ENCODE results near the gene DNAJC17. TPM values are rescaled to one million over a fixed set of nuclear protein-coding genes. Genes with fewer than 3 reads are reported as not detected.

The DNAJC17 gene
- total RNA-seq, 1 experiment from 2014 or later = 39.3 TPM

- in situ Hi-C loops (cut with HindIII; ENCODE audit: low pct_unique_long_range_greater_than_20kb, low sequenced_read_pairs) (no loop called here), intact Hi-C loops (cut with micrococcal nuclease; ENCODE audit: unreplicated experiment) (no loop called here)
- Histone ChIP-seq H3K27me3 (ENCODE audit: control insufficient read depth, insufficient read depth, low read length) (no peaks in the 10 kb centered on the region), H3K36me3 (ENCODE audit: control insufficient read depth, insufficient read depth, low read length) (no peaks in the 10 kb centered on the region), H3K27ac (ENCODE audit: low read length) (no peak overlapping the region), H3K4me1 (ENCODE audit: control insufficient read depth, insufficient read depth, low read length) (peaks cover 16% of the 10 kb centered on the region), H3K4me3 (ENCODE audit: low read depth in 2 of 2, low read length in 2 of 2) (no peak overlapping the region), H3K9me3 (ENCODE audit: control insufficient read depth, insufficient read depth, low read depth, low read length) (no peaks in the 10 kb centered on the region)
- TF ChIP-seq REST (IDR thresholded peaks at IDR 0.05; ENCODE audit: insufficient read depth in 1 of 2, low read depth in 2 of 2, low read length in 1 of 2) = no peak
- TF ChIP-seq POLR2AphosphoS5 (IDR thresholded peaks at IDR 0.05; ENCODE audit: low read depth, low read length) = no peak
- TF ChIP-seq TCF7L2 (IDR thresholded peaks at IDR 0.05; ENCODE audit: low read depth, low read length) = no peak
- TF ChIP-seq CTCF (IDR thresholded peaks at IDR 0.05) = no peak
- TF ChIP-seq SIN3A (IDR thresholded peaks at IDR 0.05; ENCODE audit: borderline replicate concordance, insufficient read depth, low read depth, low read length) = no peak
- ChIA-PET CTCF (no interaction called here), POLR2A (no interaction called here)
- no TSS peak for BruUV-seq (replicated peaks)
- ATAC-seq (no peak), DNase-seq (ENCODE audit: low read depth, low spot score) (no peak)
Measured at GRCh38 chr15:40772014-40772413, 35.3 kb downstream of the DNAJC17 start.

GRCh38 chr15:40771242-40771641 lies 36.0 kb downstream of the DNAJC17 start:
- no peak overlapping the region for H3K27ac ChIP-seq (ENCODE audit: low read length)
- TF ChIP-seq CTCF (IDR thresholded peaks at IDR 0.05) (no peak), SIN3A (IDR thresholded peaks at IDR 0.05; ENCODE audit: borderline replicate concordance, insufficient read depth, low read depth, low read length) (no peak), TCF7L2 (IDR thresholded peaks at IDR 0.05; ENCODE audit: low read depth, low read length) (no peak), POLR2AphosphoS5 (IDR thresholded peaks at IDR 0.05; ENCODE audit: low read depth, low read length) (no peak), REST (IDR thresholded peaks at IDR 0.05; ENCODE audit: insufficient read depth in 1 of 2, low read depth in 2 of 2, low read length in 1 of 2) (no peak)
- H3K9me3 ChIP-seq (ENCODE audit: control insufficient read depth, insufficient read depth, low read depth, low read length) = no peaks in the 10 kb centered on the region
- no peaks in the 10 kb centered on the region for H3K27me3 ChIP-seq (ENCODE audit: control insufficient read depth, insufficient read depth, low read length)
- in situ Hi-C loops (cut with HindIII; ENCODE audit: low pct_unique_long_range_greater_than_20kb, low sequenced_read_pairs) (no loop called here), intact Hi-C loops (cut with micrococcal nuclease; ENCODE audit: unreplicated experiment) (no loop called here)
- BruUV-seq (replicated peaks) = no TSS peak
- no peak for DNase-seq (ENCODE audit: low read depth, low spot score)
- ChIA-PET POLR2A (no interaction called here), CTCF (no interaction called here)
- no peak overlapping the region for H3K4me3 ChIP-seq (ENCODE audit: low read depth in 2 of 2, low read length in 2 of 2)
- ATAC-seq = no peak
- H3K4me1 ChIP-seq (ENCODE audit: control insufficient read depth, insufficient read depth, low read length) = peaks cover 24% of the 10 kb centered on the region
- H3K36me3 ChIP-seq (ENCODE audit: control insufficient read depth, insufficient read depth, low read length) = no peaks in the 10 kb centered on the region
